NCI-H2227 (cell line): ENCODE results near the gene GAREM1.
A peak's percentile ranks its signal among the peaks of the same experiment; 100 is the strongest.

Experiments
- DNase-seq: peaks from one replicate; lab custom pipeline; 2025; ENCODE audit not compliant: unreplicated experiment; lab: John Stamatoyannopoulos, UW

GAREM1 gene

GRCh38 chr18:32328974-32329373 is 141.7 kb downstream of the GAREM1 start:
- DNase-seq, result no peak

DNA sequence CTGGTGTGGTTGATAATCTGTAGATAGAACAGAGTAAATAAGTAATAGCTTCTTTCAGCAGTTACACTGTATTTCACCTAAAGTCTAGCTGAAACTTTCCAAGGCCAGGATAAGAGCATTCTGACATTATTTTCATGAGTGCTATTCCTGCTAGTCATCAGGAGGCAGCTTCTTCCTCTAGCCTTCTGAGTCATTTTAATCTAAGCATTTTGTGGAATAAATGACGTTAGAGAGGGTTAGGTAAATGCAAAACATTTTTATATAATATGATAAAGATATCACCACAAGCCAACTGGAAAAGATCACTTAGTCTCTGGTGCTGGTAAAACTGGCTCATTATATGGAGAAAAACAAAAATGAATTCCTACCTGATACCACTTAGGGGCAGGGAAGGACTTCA is 142.3 kb downstream of the GAREM1 start:
- DNase-seq, result no peak

GRCh38 chr18:32326450-32327308 is 144.0 kb downstream of the GAREM1 start:
- DNase-seq, result no peak

GRCh38 chr18:32324181-32324580 is 146.5 kb downstream of the GAREM1 start:
- DNase-seq, result no peak

DNA sequence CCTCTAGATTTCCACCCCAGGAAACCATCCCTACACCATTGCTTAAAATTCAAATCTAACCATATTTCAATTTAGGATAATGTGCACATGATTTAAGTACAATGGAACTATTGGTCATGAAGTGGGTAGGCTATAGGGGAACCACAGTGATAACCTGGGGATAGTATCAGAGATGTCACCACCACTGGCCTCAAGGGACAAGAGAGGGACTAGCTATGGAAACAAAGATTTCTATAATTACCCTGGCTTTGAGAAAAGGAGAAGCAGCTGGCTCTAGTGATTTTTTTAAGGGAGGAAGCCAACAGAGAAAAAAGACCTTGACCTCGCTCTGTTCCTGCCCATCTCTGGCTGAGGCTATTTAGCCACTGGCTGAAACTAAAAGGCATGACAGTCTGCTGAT is 148.9 kb downstream of the GAREM1 start:
- DNase-seq, result no peak

DNA sequence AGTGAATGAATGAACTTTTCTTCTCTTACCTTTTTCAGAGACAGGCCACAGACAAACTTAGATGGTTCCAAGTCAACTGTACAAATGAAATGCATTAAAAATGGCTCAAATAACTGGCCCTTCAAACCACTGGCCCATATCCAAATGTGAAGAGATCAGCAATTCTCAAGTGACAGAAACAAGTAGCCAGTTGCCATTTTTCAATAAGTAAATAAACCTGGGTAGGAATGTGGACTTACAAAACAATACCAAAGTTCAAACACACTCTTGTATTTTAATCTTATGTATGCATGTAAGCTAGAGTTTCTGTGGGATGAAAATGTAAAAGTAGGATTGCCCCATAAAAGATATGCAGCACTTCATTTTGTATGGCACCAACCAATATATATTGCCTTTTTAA is 151.6 kb downstream of the GAREM1 start:
- no peak for DNase-seq

GRCh38 chr18:32318581-32318980 is 152.1 kb downstream of the GAREM1 start:
- DNase-seq, result no peak

- no peak for DNase-seq
Measured at GRCh38 chr18:32317651-32318050, 153.0 kb downstream of the GAREM1 start.

DNA sequence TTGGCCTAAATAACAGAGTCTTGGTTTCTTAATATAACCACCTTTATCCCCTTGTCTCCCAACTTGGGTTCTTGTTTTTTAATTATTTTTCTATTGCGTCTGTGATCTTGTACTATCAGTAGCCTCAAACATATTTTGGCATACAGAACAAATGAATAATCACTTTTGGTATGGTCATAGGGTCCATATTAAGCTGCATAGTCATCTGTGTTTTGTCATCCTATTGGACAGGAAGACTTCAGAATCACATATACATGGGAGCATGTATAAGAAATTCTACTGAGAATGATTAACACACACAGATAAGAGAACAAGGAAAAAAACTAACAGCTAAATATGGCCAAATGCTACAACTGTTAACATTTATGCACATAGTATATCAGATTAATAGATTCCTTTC is 154.8 kb downstream of the GAREM1 start:
- no peak for DNase-seq

DNA sequence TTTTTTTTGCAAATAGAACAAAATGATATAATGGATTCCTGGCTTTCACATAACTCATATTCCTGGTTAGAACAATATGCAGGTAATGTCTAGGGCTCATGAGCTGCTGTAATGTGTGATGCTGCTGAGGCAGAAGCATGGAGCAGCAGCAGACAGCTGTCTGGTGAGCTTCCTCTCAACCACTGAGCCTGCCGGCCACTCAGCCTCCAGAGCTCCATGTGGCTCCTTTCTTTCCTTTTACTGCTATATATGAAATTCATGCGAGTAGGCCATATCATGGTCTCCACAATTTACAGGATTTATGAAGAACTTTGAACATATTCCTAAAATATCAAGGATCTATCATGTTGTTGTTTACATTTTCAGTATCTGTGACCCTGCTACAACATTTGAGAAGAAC is 159.9 kb downstream of the GAREM1 start:
- no peak for DNase-seq

DNA sequence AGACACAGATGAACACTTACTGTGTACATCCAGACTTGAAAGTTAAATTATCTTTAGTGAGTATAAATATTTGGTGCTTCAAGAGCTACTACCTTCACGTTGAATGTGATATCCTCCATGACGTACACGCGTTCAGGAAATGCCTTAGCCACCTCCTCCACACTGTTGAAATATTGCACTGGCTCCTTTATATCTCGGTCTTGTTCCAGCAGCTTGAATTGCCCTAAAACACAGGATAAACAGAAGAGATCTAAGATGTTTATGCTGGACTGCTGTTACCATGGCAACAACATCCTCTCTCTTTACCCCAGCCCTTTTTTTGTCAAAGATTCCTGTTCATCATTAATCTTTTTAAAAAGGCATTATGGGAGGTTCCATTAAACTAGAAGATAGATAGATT is 160.6 kb downstream of the GAREM1 start:
- DNase-seq, result peak; percentile 41

GRCh38 chr18:32308493-32309120 is 162.1 kb downstream of the GAREM1 start:
- DNase-seq, result no peak

GRCh38 chr18:32303400-32303799 is 167.3 kb downstream of the GAREM1 start:
- no peak for DNase-seq

GRCh38 chr18:32302806-32303205 is 167.9 kb downstream of the GAREM1 start:
- DNase-seq, result no peak

- DNase-seq, result no peak
Measured at GRCh38 chr18:32301976-32302743, 168.5 kb downstream of the GAREM1 start.

DNA sequence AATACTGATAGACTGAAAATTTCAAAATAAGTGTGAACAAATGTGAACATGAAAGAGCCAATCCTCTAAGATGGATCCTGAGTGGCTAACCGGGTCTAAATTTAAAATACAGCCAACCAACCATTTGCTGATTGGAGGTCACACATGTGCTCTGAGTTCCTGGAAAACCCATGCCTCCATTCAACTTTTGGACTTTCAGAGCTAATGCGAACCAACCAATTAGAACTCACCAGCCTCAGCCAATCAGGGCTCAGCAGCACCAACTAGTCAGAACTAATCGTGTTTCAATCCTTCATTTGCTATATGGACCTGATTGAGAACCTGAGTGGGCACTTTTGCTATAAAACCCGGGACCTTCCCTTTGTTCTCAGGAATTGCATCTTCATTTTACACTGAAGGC is 169.3 kb downstream of the GAREM1 start:
- no peak for DNase-seq

DNA sequence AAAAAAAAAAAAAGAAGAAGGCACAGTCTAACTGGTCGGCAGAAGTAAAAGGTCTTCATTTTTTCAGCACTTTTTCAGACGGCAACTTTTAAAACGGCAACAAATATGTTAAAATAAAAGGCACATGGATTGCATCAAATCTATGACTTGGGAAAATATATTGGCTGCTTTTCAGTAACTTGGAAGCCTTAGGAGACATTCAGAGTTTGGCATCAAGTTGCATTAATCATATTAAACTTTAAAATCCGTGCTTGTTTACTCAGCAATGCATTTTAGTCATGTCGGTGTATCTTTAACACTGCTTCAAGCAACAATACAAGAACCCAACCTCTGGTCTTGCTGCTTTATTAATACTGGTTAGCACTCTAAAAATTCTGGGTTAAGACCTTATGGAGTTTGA is 169.8 kb downstream of the GAREM1 start:
- DNase-seq, result no peak

- peak; percentile 4 for DNase-seq
Measured at GRCh38 chr18:32299484-32299883, 171.2 kb downstream of the GAREM1 start.

DNA sequence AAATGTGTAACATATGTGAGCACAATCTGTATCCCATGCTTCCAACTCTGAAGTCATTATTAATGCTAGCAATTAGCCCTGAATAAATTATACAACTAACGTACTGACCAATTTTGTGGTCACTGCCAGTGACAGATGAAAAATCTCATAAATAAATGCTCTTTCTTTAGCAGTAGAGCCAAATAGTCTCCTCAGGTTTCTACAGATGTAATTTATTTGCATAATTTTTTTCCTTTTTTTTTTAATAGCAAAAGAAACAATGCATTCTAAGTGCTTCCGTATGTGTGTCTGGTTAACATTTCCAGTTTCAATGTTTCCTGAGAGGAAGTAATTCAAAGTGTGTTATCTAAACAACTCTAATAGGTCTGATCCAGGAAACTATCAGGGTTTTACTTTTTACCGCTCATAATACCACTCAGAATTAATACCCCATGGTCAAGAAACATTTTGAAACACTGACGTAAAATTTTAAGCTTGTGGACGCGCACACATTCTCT is 172.5 kb downstream of the GAREM1 start:
- DNase-seq, result no peak

DNA sequence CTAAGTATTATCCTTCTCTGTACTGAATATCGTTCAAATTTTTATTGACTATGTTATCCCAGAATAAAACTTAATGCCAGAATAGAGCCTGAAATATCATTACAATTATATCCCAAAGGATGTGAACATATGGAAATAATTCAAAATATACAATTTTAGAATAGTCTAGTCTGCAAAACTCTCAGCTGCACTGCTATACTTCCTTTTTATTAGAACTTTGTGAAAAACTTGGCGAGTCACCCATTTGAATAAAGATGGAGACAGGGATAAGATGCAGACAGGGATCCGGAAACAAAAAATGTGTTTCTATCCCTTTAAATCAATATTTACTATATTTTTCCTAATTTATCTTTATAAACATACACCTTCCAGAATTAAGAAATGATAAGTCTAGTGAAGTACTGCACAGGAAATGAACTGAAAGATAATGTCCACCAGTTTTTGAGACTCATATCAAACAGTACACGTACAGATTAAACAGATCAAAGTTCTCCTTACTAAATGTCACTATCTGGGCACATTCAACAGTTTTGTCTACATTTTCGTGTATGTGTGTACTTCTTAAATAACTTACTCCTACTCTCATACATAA is 173.0 kb downstream of the GAREM1 start:
- no peak for DNase-seq

DNA sequence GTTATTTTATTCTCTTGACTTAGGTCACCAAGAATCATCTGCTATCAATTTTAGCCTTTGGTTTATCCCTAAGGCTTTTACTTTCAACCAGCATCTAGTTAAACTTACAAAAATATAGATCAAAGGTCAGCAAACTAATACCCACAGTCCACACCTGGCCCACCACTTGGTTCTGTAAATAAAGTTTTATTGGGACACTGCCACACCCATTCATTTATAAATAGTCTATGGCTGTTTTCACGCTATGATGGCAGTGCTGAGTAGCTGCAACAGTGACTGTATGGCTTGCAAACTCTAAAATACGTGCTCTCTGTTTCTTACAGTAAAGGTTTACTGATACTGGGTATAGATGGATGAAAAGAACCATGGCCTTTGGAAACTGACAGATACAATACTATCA is 173.8 kb downstream of the GAREM1 start:
- DNase-seq, result no peak
